Measurements from ENCODE around the gene STX4. TPM values are rescaled to one million over a fixed set of nuclear protein-coding genes. Genes with fewer than 3 reads are reported as not detected.

The STX4 gene
- total RNA-seq, 2 donors from 2014 or later, result 66.9 to 83.3 TPM

DNA sequence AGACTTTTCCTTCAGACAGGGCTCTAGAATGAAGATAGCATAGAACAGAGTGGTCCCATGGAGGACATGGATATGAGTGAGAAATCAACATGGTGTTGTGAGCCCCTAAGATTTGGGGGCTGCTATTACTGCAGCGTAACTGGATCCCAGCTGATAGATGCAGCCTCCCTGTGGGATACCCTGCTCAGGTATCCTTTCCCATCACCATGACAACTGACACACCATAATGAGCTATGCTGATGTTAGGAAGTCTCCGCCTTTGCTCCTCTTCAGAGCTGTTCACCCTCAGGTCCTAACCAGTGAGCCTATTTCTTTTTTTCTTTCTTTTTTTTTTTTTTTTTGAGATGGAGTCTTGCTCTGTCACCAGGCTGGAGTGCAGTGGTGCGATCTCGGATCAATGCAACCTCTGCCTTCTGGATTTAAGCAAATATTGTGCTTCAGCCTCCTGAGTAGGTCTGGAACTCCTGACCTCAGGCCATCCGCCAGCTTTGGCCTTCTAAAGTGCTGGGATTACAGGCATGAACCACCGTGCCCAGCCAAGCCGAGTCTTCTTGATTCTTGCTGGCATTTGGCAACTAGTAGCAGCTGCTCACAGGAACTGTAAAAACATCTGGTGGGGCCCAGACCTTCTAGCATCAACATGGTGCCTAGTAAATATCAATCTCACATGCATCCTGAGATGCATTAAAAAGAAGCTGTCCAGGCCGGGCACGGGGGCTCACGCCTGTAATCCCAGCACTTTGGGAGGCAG is 17.1 kb downstream of the STX4 start:
- intact Hi-C loops (cut with DNase I, micrococcal nuclease), result no loop called here
- ATAC-seq (no peak), DNase-seq (no peak)

DNA sequence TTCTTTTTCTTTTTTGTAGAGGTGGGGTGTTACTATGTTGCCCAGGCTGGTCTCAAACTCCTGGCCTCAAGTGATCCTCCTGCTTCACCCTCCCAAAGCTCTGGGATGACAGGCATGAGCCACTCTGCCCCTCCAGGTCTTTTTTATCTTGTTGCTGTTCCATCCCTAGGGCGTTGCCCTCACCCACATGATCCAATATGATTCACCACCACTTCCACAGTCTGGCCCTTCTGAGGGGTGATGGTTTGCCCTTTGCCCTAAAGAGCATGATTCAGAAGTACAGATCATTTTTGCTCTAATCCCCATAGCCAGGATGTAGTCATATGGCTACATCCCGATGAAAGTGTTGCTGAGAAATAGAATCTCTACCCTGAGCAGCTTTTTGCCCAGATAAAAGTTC is 18.8 kb downstream of the STX4 start:
- intact Hi-C loops (cut with DNase I, micrococcal nuclease), result no loop called here
- ATAC-seq (peak; percentile 87), DNase-seq (no peak)

DNA sequence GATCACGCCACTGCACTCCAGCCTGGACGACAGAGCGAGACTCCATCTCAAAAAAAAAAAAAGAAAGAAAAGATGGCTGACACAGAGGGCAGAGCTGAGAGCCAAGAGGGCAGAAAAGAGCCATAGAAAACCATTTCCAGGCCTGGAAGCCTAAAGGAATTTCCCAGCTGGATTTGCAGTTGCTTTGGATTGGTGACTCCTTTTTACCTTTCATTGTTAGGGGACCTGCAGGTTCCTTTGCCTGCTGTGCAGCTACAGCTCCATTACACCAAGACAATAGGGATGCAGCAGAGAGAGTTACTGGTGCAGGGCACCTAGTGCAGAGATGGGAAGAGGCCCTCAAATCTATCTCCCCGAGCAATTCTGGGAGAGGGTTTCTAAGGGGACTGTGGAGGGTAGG is 22.3 kb downstream of the STX4 start:
- intact Hi-C loops (cut with DNase I, micrococcal nuclease), result no loop called here
- DNase-seq (no peak), ATAC-seq (no peak)

DNA sequence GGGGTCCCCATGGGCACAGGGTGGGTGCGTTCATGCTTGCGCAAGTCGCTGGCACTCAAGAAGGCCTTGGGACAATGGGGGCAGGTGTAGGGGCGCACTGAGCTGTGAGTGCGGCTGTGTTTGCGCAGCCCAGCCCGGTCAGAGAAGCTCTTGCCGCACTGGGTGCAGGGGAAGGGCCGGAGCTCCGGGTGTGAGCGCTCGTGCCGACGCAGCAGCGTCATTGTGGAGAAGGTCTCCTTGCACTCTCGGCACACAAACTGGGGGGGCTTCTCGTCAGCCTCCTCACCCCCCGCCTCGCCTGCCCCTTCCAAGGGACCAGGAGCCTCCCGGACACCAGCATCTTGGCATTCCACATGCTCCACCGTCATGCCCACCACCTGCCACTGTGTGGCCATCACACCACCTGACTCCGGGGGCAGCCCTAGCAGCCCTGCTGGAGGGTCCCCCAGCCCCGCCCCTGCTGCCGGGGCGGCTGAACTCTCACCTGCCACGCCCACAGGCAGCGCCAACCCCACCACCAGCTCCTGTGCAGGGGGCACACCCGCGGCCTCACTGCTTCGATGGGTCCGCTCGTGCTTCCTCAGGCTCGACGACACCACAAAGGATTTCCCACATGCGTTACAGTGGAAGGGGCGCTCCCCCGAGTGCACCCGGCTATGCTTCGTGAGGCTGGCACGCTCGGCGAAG is 27.9 kb downstream of the STX4 start:
- intact Hi-C loops (cut with DNase I, micrococcal nuclease), result no loop called here
- ATAC-seq, result no peak
- no peak for DNase-seq

- DNase-seq, result no peak
- no peak for ATAC-seq
- intact Hi-C loops (cut with DNase I, micrococcal nuclease), result no loop called here
Observed at GRCh38 chr16:31061813-31062440, 28.6 kb downstream of the STX4 start.

DNA sequence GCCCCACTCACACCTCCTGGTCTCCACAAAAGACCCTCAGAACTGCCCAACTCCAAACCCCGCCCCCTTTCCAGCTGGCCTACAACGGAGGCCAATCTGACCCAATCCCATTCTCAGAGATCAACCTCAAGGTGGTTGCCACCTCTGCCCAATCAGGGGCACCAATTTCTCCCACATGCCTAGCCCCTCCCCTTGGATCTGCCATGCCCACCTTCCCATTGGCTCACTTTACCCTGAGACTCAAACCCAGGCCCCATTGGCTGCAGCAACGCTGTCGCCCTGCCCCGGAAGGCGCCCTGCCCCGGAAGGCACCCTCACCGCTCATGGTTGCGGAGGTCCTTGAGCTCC is 30.1 kb downstream of the STX4 start:
- no peak for DNase-seq
- no peak for ATAC-seq
- intact Hi-C loops (cut with DNase I, micrococcal nuclease), result no loop called here

- DNase-seq (no peak), ATAC-seq (peak; percentile 23)
- intact Hi-C loops (cut with DNase I, micrococcal nuclease), result no loop called here
Observed at GRCh38 chr16:31063843-31064611, 30.7 kb downstream of the STX4 start.

DNA sequence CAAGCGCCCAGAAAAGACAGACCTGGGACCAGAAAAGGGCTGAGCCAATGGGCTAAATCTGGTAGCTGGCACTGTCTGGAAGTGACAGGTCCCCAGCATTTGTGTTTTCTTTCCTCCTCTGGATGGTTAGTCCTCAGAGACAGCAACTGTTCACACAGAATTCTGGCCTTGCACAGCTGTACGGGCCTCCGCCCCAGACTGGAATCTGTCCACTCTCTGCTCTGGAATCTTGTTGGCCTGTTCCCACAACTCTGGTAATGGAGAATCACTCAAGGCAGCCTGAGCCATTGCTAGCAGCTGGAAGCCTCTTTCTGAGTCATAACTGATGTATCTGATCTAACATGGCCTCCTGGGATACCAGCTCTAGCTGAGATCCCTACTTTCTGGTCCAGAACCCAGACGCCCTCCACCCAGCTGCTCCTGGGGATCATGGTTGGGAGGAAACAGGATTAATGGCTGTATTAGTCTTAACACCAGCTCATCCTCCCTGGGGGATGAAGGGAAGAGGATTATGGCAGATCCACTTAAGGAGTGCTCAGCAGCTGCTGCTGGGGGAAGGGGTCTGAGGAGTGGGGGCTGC is 31.6 kb downstream of the STX4 start:
- ATAC-seq, result no peak
- intact Hi-C loops (cut with DNase I, micrococcal nuclease), result no loop called here
- DNase-seq, result no peak

DNA sequence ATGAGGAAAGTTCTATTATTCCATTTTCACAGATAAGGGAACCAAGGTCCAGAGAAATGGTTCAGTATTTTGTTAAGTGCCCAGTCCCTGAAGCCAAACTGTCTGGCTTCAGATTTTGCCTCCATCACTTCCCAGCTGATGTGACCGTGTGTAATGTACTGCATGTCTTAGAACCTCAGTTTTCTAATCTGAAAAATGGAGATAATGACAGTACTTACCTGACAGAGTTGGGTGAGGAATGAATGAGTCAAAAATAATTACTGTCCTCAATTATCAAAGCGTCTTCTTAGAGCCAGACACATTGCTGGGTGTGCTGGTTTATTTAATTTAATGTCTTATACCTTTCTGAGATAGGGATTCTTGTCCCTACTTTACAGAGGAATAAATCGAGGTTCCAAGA is 34.0 kb downstream of the STX4 start:
- intact Hi-C loops (cut with DNase I, micrococcal nuclease), result no loop called here
- DNase-seq, result no peak
- ATAC-seq, result no peak

- no peak for DNase-seq
- intact Hi-C loops (cut with DNase I, micrococcal nuclease), result no loop called here
- no peak for ATAC-seq
Observed at GRCh38 chr16:31071861-31072260, 38.5 kb downstream of the STX4 start.

DNA sequence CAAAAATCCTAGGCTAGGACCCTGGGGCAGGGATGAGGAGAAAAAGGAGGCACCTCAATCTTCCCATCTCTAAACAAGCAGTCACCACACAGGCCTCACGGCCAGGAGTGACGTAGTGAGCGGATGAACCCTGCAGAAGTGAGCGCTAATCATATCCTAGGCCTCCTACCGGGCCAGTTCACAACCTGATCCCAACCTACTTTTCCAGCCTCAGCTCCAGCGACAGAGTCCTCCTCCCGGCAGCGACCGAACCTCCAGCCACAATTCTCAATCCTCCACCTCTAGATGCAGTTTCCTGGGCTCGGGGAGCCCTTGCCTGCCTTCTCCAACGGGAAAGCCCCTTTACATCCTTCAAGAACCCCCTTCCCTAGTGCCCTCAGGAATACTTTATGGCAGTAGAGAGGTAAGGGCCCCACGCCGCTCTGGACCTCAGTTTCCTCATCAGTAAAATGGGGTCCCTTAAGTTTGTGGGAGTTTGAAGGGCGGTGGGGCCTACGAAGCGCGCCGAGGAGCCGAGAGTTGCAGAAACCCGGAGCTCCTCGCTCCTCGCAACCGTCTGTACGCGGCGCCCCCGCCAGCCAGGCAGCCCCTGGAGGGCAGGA is 39.3 kb downstream of the STX4 start:
- intact Hi-C loops (cut with DNase I, micrococcal nuclease), result no loop called here
- DNase-seq, result peak in 1 of 2 donors; percentile 38
- peak; percentile 12 for ATAC-seq

- peak; percentile 93 to 96 for DNase-seq
- peak; percentile 81 for ATAC-seq
- intact Hi-C loops (cut with DNase I, micrococcal nuclease), result no loop called here
Observed at GRCh38 chr16:31073142-31073969, 40.0 kb downstream of the STX4 start.

GRCh38 chr16:31073970-31074813 is 40.8 kb downstream of the STX4 start, which contains the start of the genes ZNF646 and ZNF668:
TSS of gene ZNF646 (plus strand) at chr16:31074422. CDS start at chr16:31076325, 1,903 bp downstream.
TSS of gene ZNF668 (minus strand) at chr16:31074240. CDS start at chr16:31064459, 9,781 bp downstream.
- peak; percentile 98 to 99 for DNase-seq
- ATAC-seq, result peak; percentile 89
- intact Hi-C loops (cut with DNase I, micrococcal nuclease), result no loop called here

DNA sequence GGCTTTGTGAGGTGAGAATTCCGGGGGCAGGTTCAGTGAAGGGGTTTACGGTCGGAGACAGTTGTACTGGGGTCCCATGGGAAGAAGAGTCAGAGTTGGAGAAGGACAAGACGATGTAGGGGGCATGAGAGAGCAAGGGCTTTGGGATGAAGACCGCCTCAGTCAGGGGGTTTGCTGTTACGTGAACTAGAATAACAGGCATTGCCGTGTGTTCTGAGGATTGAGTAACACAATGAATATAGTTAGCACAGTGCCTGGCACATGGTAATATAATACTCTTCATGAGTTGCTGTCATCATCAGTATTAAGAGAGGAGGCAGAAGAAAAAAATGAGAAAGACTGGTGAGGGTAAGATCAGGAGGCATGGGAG is 41.4 kb downstream of the STX4 start:
- ATAC-seq (no peak), DNase-seq (no peak)
- intact Hi-C loops (cut with DNase I, micrococcal nuclease), result no loop called here

DNA sequence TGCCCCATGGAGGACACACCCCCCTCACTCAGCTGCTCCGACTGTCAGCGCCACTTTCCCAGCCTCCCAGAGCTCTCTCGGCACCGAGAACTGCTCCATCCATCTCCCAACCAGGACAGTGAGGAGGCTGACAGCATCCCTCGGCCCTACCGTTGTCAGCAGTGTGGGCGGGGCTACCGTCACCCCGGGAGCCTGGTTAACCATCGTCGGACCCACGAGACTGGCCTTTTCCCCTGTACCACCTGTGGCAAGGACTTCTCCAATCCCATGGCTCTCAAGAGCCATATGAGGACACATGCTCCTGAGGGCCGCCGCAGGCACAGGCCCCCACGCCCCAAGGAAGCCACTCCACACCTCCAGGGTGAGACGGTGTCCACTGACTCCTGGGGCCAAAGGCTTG is 43.0 kb downstream of the STX4 start:
- intact Hi-C loops (cut with DNase I, micrococcal nuclease), result no loop called here
- ATAC-seq, result no peak

GRCh38 chr16:31077024-31077423 is 43.7 kb downstream of the STX4 start:
- intact Hi-C loops (cut with DNase I, micrococcal nuclease), result no loop called here
- DNase-seq (no peak), ATAC-seq (no peak)

More for the DNA sequence above, 43.0 kb downstream of the STX4 start:
- no peak for DNase-seq
